GM19351 (cell line): ENCODE measurements around the gene LRRTM3.

ENCODE experiments used
- ATAC-seq: cut with Tn5 transposase; IDR thresholded peaks from one replicate; pipeline ENCODE4 v1.9.1; 2021; ENCODE audit warnings: mild to moderate bottlenecking, moderate library complexity; ENCODE audit not compliant: unreplicated experiment

LRRTM3 gene

DNA sequence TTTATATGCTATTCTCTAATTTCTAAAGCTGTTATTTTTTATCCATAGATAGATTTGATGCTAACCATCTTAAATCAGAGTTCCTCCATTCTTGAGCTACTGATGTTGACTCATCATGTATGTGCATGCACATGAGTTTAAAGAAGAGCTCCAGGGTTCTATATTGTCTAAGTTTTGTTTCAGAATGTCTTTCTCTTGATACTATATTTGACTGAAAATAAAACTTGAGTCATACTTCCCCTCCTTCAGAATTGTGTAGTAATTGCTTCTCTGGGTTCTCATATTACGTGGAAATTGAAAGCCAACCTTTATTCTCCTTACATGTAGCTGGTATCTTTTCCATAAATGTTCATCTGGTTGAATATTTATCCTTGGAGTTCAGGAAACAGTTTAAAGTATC, 89.4 kb downstream of the LRRTM3 start:
- ATAC-seq = peak; percentile 33

DNA sequence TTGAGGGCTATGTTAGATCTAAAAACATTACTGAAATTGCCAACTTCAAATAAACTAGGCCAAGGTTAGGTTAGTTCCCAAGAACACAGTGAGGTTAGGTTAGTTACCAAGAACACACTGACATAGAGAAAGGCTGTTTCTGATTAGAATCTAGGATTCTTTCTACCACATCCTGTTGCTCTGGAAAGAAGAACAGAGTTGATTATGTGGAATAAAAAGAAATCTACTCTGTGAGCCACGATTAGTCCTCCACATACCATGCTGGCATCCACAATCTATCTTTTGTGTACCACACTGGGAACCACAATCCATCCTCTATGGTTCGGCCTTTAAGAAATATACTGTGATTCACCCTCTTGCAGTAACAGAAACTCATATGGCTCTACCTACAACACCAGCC, 91.4 kb downstream of the LRRTM3 start:
- no peak for ATAC-seq

DNA sequence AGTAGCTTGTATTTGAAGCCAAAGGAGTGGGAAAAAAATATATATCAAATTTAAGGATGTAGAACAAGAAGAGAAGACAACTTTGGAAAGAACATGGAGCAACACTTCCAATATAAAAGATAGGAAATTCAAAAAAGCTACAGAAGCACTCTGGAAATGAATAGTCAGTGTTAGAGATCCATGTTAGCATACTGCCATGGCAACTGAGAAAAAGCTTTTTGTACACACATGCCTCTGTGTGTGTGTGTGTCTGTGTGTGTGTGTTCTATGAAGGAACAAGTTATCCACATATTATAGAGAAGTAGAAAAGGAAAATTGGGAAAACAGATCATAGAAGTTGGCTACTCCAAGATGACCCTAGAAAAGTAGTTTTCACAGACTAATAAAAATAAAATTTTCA, 96.3 kb downstream of the LRRTM3 start:
- ATAC-seq = no peak

DNA sequence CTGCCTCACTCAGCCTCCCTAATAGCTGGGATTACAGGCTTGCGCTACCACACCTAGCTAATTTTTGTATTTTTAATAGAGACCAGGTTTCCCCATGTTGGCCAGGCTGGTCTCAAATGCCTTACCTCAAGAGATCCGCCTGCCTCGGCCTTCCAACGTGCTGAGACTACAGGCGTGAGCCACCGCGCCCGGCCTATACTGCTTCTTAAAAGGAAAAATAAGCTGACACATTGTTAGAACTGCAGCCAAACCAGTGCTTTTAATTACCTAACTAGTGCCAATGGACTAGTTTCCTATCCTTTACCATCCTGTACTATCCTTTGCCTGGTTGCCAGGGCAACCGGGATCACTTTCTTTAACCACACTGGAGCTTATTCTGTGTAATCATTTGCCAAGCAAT, 108.0 kb downstream of the LRRTM3 start:
- ATAC-seq = no peak

DNA sequence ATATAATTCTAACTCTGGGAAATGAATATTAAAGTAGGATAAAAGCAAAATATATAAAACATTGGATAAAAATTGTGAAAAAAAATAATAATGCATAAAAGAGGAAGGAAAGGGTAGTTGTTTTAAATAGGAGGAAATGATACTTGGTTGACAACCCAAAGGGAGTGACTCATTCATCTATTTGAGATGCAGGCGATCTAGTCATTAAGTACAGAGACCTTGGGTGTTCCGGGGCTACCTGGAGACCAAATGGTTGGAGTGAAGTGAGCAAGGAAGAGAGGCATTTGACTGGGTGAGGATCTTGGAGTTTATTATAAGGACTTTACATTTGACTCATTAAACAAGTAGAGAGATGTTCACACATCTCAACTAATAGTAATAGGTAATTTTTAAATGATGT, 111.0 kb downstream of the LRRTM3 start:
- ATAC-seq = no peak

DNA sequence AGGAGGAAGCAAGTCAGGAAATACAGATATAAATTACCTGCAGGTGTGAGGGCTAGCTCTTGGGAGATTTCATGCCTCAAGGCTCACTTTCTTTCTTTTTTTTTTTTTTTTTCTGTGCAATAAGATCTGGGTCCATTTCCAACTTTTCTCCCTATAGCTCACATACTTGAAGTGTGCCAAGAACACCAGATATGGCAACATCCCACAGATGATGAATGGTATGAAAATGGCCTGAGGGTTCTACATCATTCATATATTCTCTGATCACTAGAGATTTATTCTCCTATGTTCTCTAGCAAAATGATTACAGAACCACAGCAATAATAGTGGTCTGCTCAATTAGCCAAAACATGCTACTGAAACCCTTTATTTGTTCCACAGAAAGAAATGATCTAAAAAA, 117.2 kb downstream of the LRRTM3 start:
- ATAC-seq = no peak

DNA sequence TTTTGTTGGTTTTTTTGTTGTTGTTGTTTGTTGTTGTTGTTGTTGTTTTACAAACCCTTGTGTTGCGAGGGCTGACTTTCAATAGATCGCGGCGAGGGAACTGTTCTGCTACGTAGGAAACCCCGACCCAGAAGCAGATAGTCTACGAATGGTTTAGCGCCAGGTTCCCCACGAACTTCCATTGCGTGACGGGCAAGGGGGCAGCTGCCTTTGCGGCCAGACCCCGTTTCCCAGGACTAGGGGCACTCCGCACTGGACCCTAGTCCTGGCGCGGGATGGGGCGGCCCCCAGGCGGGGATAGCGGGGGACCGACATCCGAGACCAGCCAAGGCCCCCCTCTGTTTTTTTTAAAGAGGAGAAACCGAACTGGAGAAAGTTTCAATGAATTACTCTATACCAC, 119.6 kb downstream of the LRRTM3 start:
- ATAC-seq = no peak

DNA sequence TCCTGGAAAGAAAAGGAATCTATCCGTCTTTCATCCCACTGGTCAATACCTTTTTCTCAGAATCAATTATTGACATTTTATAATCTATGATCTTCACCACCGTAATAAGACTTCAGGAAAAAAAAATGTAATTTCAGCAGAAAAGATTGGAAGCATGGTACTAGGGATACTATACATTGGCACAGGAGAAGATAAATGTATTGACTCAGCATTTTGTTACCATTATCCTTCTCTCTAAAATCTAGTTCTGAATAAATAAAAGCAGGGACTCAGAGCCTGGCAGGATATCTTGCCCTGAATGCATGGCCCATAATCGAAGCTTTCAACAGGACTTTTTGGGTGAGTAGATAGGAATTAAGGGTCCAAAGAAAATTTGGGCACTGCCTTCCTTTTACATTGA, 120.7 kb downstream of the LRRTM3 start:
- ATAC-seq = no peak

DNA sequence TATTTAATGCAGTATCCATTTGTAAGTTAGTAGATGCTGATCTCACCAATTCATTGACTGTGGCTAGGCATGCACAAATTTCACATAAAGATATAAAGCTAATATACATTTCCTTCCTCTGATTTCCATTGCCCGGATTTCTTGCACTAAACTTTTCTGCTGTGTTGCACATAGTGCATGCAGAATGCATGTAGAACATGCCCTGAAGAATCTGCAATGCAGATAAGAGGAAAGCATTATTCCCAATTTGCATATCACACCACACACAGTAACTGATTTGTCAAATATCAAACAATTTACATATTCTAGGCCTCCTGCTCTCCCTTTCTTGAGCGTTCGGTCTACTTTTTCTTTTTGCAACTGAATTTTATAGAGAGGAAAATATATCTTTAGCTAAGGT, 124.2 kb downstream of the LRRTM3 start:
- no peak for ATAC-seq

DNA sequence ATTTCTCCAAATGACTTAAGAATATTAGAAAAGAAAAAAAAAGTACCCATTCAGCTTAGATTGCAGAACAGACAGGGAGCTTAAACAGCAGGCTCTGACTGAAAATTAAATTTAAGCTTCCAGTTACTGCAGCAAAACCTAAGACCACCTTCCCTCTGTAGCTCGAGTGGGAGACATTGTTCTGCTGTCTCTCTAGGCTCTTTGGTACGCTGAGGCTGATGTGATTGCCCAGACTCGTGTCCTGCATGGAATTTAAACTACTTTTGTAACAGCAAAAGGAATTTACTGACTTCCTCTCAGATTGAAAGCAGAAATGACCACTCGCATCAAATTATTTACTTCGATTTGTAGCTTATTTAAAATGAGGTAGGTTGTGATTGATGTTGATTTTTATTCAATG, 124.6 kb downstream of the LRRTM3 start:
- ATAC-seq = no peak

DNA sequence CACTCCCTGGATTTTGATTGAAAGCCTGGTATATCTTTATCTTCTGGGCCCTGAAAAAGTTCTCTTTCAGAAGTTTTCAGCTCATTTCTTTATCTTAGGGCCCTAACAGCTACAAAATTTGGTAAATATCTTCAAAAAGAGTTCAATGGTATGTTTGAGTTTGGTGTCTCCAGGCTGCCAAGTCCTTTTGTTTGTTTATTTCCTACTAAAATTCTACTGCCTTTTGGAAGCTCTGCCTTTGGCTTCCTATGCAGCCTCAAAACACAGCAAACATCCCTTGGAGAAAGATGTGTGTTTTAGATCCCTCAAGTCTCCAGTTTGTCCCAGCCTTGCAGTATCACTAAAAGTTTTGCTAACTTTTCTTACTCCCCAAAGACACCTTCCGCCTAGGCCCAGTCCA, 146.8 kb downstream of the LRRTM3 start:
- ATAC-seq = no peak

DNA sequence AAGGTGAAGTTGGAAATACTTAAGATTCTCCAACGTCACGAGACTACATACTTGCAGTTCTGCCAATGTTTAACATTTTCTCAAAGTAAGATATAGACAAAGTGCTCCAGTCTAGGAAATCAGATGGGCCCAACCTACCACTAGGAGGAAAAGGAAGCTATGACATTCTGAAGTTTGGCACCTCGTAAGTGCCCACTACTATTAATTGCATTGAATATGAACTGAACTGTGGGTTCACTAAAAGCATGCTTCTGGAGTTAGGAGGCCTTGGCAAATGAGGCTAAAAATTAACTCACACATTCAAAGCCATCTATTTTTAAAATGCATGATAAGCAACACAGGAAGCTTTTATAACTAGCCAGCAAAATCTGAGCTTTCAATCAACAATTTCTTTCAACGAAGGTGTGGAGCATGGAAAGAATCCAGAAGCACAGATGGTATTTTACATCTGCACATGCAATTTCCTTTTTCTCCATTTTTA, 149.7 kb downstream of the LRRTM3 start:
- ATAC-seq = no peak

DNA sequence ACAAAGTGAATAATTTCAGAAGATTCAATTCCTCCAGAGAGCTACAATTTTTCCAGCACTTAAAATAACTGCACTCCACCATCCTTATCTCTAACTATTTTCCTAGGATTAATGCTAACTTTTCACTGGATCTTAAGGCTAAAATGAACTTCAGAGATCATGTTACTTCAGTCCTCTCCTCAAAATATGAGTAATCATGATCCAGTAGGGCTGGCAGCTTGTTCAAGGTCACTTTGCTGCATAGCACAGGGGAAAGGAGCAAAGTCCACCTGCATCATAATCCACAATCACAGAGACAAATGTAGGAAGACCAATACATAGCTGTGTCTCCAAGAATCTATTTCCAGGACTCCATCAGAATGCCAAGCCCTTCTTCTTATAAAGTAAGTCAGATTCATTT, 150.3 kb downstream of the LRRTM3 start:
- ATAC-seq = no peak

DNA sequence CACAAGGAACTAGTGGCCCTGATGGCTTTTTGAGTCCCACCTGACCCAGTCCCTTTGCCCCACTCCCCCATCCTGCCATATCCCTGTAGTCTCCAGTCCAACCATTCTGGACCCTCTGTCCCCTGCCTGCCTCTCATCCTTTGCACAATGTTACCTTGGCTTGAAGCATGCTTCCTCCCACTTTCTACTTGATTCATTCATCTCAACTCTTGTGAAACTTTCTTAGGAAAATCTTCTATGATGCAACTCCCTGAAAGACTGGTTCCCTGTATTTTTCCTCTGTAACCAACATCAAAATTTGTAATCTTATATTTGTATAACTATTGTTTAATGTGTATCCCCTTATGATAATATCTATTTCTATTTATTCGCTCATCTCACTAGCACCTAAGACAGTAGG, 151.5 kb downstream of the LRRTM3 start:
- ATAC-seq = no peak

DNA sequence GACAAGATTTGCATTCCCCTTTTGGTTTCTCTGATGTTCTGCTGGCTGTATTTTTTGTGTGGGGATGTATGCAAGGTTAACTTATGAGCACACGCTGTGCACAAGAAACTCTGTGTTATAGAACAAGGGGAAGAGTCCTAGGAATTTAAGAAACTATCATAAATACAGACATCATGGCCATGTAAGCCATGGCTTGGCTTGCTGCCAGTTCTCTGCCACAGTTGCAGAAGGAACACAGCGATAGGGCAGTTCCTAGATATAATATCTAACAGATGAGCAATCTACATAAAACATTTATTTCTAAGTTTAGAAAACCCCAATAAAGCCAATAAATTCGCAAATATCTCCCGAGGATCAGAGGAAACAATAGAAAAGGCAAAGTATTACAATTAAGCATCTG, 153.3 kb downstream of the LRRTM3 start:
- ATAC-seq = no peak

DNA sequence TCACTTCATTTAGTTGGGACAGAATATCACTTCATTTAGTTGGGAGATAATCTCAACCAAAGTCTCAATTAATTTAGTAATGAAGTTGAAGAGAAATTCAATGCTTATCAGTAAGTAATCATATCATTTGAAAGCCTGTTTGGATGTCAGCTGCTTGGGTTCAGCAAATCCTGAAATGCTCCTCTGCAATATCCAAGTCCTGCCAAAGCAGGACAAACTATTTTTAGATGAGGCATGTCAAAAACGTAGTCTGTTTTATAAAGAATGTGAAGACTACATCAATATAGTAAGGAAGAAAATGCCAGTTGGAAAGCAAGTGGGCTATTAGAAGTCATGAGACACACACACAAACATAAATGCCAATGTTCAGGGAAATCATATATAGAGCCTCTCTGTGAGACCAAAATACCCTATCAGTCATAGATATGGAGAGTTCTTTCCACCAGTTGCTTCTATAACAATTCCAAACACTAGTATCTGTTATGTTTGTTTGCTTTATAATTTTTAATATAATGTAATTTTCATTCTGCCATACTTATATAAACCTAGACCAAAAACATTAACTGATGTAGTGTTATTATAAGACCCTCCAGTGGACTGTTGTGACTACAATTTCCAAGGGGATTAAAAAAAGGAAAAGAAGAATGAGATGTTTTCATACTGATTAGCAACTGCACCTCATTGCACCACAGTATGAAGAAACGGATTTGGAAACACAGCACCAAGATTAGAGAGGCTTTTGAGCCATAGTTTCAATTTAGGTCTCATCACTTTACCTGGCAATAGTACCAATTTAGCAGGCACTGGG, 160.7 kb downstream of the LRRTM3 start:
- ATAC-seq = no peak

DNA sequence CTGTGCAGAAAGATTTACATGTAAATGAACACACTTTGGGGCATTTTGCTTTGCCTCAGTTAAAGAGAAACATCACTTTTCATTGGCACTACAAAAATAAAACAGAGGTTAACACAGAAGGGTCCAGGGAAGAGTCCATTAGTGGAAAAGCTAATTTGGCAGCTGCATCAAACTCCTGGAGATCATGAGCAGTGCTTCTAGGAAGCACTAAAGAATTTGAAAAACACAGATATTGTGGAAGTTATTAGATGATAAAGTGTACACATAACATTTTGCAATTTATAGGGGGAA, 161.2 kb downstream of the LRRTM3 start:
- ATAC-seq = no peak

DNA sequence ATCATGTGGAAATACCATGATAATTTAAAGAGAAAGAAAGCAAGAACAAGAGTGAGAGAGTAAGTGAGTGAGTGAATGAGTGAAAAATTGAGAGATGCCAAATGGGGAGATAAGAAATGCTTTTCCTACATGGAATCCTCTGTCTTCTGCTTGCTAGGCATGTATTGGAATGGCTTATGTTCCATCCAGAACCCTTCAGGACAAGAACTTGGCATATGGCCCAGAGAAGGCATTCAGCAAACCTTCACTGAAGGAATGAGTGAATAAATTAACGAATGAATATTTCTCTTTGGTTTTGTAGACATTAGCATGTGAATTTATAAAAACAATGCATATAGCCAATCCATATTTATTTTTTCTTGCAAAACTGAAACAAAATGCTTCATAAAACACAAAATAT, 162.2 kb downstream of the LRRTM3 start:
- ATAC-seq = no peak

DNA sequence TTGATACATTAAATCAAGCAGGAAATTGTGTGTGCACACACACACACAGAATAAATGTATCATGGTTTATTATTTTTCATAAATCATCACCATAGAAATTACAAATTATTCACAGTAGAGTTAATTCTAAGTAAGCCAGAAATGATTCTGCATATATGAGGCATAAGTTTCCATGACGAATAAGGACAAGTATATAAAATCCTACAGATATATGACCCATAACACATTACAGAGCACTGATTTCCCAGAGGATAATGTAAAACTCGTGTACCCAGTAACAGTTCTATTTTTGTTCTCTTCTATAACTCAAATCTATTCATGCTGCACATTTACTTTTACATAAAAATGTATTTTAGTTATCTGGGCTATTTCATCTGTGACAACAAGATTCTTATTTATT, 169.7 kb downstream of the LRRTM3 start:
- no peak for ATAC-seq

DNA sequence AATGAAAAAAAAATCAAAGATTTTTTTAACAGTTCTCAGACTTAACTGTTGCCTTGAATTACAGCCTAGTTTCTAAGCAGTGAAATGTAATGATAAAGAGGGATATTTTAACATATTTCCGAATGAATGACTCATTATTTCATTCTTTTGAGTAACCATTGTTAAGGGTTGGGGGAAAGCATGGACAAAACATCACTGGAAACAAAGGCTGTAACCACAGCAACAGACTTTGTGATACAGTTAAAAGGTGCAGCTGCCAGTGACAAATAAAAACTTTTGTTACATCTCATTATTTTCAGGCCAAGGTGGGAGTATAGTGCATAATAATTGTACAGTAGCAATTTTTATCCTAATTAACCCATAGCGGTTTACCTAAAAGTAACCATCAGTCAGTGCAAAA, 172.6 kb downstream of the LRRTM3 start:
- no peak for ATAC-seq

DNA sequence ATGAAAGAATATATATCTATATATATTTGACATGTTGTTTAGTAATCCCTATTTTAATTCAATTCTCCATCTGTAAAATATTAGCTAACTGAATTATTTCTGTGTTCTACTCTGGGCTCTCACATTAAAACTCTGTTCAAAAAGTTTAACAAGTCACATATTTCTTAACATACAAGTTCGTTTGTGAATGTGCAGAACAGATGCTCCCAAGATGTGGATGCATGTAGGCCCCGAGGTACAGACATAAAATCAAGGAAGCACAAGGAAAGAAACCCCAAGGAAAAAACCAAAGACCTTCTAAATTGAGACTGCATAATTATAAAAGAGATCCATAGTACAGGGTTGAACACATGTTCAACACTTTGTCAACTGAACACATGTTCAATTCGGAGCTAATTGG, 175.1 kb downstream of the LRRTM3 start:
- no peak for ATAC-seq

DNA sequence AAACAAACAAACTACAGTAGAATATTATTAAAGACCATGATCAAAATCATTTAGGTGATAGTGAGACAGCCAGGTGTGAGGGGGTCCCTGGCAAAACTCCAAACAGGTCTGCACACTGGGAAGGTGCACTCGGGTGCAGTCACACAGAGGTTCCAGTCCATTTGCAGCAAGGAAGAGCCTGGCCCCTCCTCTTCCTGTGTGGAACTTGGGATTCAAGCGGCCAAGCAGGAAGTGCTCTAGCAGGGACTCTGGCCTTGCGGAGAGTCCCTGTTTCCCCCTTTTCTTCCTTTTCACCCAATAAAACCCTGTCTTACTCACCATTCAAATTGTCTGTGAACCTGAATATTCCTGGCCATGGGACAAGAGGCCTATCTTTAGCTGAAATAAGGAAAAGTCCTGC, 181.8 kb downstream of the LRRTM3 start:
- no peak for ATAC-seq

DNA sequence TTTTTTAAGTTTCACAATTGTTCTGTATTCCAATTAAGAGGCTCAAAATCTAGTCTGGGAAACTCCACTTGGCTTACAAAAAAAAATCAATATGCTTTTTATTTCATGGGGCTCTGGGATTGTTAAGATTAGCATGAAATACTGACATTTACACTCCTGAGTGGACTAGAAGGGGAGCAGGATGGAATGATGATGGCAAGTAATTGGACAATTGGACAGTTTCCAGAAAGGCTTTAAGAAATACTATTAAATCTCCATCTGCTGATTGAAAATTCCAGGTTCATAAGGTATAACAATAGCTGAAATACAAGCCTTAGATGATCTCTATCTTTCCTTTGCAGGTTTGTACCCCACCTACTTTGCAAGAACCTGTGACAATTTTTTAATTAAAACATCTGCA, 184.4 kb downstream of the LRRTM3 start:
- no peak for ATAC-seq
